ENCODE data around the gene RNF167.

Gene RNF167

GRCh38 chr17:4948166-4948930 is 8.3 kb downstream of the RNF167 start, which contains the start of gene PFN1:
TSS of gene PFN1 (minus strand) at chr17:4948530. CDS start at chr17:4948394, 136 bp downstream.
- DNase-seq (ENCODE audit: low read depth), result peak; percentile 91
- TF ChIP-seq CTCF (conservative IDR thresholded peaks at IDR 0.05; ENCODE audit: control insufficient read depth, insufficient read depth, low read depth, low read length), result no peak
- peak within 1 kb of the TSS; percentile 90 for H3K4me3 ChIP-seq (ENCODE audit: control insufficient read depth, low read depth, low read length)

- peak; percentile 85 for DNase-seq (ENCODE audit: low read depth)
- peak overlapping the region; percentile 64 for H3K4me3 ChIP-seq (ENCODE audit: control insufficient read depth, low read depth, low read length)
- TF ChIP-seq CTCF (conservative IDR thresholded peaks at IDR 0.05; ENCODE audit: control insufficient read depth, insufficient read depth, low read depth, low read length), result no peak
Observed at GRCh38 chr17:4948931-4949320, 8.9 kb downstream of the RNF167 start.

GRCh38 chr17:4949321-4950074 is 9.4 kb downstream of the RNF167 start:
- H3K4me3 ChIP-seq (ENCODE audit: control insufficient read depth, low read depth, low read length), result peak overlapping the region; percentile 62
- peak; percentile 59 for DNase-seq (ENCODE audit: low read depth)
- no peak for TF ChIP-seq CTCF (conservative IDR thresholded peaks at IDR 0.05; ENCODE audit: control insufficient read depth, insufficient read depth, low read depth, low read length)

GRCh38 chr17:4950075-4950745 is 10.1 kb downstream of the RNF167 start:
- no peak for TF ChIP-seq CTCF (conservative IDR thresholded peaks at IDR 0.05; ENCODE audit: control insufficient read depth, insufficient read depth, low read depth, low read length)
- no peak for DNase-seq (ENCODE audit: low read depth)
- peak overlapping the region; percentile 29 for H3K4me3 ChIP-seq (ENCODE audit: control insufficient read depth, low read depth, low read length)

GRCh38 chr17:4950746-4951204 is 10.7 kb downstream of the RNF167 start, which contains the start of gene ENO3:
TSS of gene ENO3 (plus strand) at chr17:4951119. CDS start at chr17:4951830, 711 bp downstream.
- no peak for TF ChIP-seq CTCF (conservative IDR thresholded peaks at IDR 0.05; ENCODE audit: control insufficient read depth, insufficient read depth, low read depth, low read length)
- DNase-seq (ENCODE audit: low read depth), result no peak
- H3K4me3 ChIP-seq (ENCODE audit: control insufficient read depth, low read depth, low read length), result peak within 1 kb of the TSS; percentile 29

GRCh38 chr17:4951486-4951885 is 11.4 kb downstream of the RNF167 start:
- TF ChIP-seq CTCF (conservative IDR thresholded peaks at IDR 0.05; ENCODE audit: control insufficient read depth, insufficient read depth, low read depth, low read length), result no peak
- H3K4me3 ChIP-seq (ENCODE audit: control insufficient read depth, low read depth, low read length), result no peak overlapping the region
- DNase-seq (ENCODE audit: low read depth), result no peak
